ENCODE results near the gene CYP2D6.

DNA sequence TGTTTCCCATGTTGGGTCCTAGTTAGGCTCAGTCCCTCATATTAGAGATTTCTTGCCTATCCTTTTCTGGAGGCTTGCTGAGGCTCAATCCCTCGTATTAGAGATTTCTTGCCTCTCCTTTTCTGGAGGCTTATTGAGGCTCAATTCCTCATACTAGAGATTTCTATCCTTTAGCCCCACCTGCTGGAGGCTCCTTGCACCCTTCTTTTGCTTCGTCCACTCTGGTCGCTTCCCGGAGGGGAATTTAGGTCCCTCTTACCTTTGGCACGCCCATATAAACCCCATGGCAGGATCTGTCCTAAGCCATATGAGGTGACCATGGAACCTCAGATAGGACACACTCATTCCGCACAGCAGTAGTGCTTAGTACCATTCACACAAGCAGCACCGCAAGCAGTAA lies 15.9 kb downstream of the CYP2D6 start:
- TF ChIP-seq POLR2A (IDR thresholded peaks at IDR 0.05; ENCODE audit: low read depth, low read length) (no peak), POLR2AphosphoS5 (IDR thresholded peaks at IDR 0.05; ENCODE audit: low read depth, low read length) (no peak), TAF1 (IDR thresholded peaks at IDR 0.05; ENCODE audit: borderline replicate concordance, low read depth, low read length) (no peak)

Data from GM12892 (cell line).